Activated naive CD4-positive, alpha-beta T cell (primary cell): Measurements from ENCODE around the gene ADARB2.

Experiments used
- DNase-seq, 4 experiments: peaks; one replicate each; lab custom pipeline; 2025; lab: John Stamatoyannopoulos, UW

Gene ADARB2

DNA sequence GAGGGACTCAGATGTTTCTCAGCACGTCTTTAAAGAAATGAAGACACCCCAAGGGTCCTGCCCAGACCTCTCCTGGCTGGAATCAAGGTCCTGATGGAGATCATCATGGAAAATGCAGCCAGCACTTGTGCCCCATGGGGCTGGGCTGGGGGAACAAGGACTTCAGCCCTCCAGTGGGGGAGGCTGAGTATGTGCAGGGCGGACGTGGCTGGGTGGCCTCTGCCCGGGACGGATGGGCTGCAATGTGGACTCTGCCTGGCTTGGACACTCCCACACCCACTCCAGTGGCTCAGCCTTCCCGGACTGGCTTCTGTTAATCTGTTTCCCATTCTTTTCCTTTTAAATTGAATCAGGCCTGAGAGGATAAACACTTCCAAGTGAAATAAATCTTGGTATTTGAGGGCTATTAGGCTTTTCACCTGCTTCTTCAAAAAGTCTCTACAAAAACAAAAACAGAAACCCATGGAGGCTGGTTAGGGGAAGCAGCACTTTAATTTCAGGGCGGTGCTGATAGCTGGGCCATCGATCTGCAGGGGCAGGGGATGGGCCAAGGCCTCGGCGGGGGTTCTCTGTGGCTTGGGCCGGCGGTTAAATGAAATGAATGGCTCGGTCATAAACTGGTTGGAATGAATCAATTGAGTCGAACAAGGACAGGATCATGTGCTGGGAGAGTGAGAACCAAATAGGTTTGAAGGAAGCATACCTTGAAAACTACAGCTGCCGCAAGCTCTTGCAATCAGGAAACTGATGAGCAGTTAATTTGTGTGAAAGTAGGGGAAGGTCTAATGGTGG lies 51.4 kb downstream of the ADARB2 start:
- DNase-seq, result no peak

DNA sequence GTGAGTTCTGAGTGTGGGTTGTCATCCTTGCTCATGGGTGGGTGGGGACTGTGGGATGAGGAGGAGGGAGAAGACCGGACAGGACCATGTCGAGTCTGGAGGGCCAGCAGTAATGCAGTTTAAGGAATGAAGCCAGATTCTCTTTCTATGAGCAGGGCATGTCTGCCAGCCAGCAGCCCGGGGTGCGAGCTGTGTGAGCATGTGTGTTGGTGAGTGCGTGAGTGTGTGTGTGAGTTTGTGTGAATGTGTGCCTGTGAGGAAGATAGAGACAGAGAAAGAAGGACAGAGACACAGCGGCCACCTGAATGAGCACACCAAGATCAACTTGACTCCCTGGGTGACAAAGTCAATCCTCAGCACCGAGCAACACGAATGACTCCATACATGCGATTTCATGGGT lies 52.3 kb downstream of the ADARB2 start:
- DNase-seq, result no peak

DNA sequence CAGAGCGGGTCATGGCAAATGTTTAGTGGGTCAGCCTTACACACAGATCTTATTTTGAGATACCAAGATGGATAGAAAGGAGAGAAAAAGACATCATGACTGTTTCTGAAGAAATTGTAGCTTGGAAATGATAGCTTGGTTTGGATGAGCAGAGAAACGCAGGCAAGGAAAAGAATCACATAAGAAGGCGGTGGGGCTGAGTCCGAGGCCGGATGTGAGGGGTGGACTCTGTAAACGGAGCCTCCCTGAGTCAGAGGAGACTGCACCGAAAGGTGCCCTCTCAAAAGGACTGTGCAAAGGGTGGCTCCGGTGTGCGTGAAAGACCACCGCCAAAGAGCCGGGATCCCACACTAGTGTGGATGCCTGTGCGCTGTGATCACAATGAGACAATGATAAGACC lies 53.7 kb downstream of the ADARB2 start:
- no peak for DNase-seq

DNA sequence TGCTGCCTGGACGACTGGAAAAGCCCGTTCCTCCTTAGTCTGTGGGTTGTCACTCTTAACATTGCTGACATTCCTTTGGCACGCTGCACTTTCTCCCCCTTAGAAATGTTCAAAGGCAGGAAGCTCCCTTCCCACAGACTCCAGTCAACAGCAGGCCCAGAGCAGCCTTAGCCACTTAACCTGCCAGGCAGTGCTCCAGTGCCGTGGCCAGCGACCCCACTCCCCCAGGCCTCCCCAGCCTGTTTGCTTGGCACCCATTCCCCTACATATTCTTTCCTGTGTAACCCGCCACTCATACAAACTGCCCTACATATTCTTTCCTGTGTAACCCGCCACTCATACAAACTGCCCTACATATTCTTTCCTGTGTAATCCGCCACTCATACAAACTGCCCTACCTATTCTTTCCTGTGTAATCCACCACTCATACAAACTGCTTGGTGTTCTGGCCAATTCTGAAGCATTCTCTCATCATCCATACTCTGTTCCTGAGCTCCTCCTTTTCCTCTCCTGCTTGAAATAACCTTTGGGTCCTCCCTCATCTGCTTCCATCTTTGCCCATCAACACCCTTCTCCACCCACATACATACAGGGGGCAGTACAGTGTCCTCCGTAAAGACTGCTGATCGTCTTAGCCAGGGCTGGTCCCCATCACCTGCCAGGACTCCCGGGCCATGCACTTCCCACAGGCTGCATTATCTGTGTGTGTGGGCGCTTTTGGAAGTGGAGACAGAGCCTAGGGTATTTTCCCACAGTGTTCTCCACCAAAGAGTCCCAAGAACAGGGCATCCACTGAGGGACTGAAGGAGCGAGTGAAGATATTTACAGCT lies 57.3 kb downstream of the ADARB2 start:
- no peak for DNase-seq

DNA sequence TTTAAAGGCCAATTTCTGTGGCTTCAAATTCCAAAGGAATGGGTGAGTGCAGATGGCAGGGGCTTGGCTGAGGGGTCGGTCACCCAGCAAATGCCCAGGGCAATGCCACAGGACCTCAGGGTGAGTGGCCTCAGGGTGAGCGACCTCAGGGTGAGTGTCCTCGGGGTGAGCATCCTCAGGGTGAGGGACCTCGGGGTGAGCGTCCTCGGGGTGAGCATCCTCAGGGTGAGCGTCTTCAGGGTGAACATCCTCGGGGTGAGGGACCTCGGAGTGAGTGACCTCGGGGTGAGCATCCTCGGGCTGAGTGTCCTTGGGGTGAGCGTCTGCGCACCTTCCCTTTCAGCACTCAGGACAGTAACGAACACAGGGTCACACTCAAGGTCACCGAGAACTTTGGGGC lies 59.2 kb downstream of the ADARB2 start:
- DNase-seq, result no peak

DNA sequence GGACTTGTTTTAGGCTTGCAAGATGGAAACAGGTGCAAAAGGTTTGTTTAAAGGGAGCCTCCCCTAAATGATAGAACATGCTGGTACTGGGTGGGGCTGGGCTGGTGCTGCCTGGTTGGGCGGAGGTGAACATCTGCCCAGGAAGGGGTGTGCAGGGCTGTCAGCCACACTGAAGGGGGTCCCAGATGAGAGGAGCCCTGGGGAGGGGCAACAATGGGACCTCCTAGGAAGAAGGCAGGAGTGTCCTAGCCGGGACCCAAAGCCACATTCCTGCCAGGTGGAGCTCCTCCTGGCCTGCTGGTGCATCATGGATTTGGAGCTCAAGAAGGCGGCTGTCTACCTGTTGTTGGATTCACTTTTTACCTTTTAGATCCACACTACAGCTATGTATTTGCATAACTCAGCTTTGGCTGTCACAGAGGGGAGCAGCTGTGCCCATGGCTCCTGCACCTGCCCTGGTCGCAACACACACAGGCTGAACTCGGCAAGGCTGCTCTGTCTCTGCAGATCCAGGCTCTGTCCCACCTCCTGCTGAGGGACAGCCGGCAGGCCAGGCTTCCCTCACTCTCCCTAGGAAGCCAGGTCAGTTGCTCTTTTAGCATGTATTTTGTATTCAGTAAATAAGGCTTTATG lies 59.9 kb downstream of the ADARB2 start:
- no peak for DNase-seq

DNA sequence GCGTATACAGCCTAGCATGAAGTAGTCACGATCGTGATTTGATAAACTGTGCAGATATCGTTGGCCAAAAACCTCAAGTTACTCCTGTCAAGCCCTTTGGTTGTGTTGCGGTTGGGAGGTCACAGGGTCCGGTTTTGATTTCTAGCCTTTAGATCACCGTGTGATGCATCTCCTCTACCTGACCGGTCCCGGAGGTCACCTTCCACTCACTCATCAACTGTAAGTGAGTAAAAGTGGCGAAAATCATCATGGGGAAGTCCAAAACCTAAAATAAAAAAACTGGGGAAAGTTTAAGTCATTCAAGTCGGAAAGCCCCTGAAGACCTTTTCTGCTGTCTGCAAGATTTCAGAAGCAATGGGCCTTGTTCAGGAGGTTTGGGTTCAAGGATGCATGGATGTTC lies 62.8 kb downstream of the ADARB2 start:
- no peak for DNase-seq

DNA sequence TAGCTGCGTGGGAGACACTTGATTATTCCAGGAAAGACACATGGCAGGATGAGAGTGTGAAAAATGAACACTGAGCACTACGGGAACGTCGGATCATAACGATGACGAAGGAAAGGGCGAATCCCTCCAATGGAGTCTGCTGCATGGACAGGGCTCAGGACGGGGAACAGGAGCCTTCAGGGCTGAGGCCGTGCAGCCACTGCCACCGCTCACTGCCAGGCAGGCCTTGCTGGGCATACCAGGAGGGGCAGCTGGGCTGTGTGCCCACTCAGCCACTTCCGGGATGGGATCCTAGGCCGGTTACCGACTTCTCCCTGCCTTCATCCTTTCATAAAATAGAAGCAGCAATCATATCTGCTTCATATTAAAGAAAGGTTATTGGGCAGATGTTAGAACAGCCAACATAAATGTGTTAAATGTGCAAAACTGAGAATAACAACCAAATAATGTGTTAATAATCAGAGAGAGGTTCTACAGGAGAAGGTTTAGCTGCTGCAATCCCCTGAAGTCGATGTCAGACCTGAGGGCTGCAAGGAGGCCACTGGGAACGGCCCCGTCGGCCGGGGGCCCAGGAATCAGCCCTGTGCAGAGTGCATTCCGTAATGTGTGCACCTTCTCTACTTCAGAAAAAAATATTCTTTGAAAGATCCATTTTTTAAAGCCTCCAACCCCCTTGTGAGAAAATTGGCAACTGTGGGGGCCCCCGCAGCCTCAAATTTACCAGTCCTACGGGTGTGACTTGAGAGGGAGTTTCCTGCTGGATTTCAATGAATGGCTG lies 63.6 kb downstream of the ADARB2 start:
- no peak for DNase-seq

DNA sequence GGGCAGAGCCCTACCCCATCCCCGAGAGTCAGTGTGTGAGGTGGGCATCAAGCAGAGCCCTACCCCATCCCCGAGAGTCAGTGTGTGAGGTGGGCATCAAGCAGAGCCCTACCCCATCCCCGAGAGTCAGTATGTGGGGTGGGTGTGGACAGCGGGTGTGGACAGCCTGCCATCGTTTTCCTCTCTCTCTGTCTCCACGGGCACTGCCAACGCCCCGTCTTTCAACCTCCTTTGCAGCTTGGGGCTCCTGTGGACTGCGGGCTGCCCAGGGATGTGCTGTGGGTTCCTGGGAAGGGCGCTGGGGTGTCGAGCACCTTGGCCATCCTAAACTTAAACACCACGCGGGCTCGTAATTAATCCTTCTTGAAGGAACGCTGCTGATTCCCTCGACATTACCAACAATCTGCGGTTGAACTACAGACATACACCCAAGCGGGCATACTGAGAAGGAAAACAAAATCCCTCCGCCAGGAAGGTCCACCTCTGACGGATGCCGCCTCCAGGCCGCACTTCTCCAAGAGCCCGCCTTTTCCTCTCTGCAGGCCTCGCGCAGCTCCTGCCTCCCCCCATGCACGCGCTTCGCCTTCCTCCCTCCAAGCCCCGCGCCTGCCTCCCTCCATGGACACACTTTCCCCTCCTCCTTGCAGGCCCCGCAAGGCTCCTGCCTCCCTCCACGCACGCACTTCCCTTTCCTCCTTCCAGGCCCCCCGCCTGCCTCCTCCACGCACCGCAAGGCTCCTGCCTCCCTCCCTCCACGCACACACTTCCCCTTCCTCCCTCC lies 65.1 kb downstream of the ADARB2 start:
- no peak for DNase-seq

DNA sequence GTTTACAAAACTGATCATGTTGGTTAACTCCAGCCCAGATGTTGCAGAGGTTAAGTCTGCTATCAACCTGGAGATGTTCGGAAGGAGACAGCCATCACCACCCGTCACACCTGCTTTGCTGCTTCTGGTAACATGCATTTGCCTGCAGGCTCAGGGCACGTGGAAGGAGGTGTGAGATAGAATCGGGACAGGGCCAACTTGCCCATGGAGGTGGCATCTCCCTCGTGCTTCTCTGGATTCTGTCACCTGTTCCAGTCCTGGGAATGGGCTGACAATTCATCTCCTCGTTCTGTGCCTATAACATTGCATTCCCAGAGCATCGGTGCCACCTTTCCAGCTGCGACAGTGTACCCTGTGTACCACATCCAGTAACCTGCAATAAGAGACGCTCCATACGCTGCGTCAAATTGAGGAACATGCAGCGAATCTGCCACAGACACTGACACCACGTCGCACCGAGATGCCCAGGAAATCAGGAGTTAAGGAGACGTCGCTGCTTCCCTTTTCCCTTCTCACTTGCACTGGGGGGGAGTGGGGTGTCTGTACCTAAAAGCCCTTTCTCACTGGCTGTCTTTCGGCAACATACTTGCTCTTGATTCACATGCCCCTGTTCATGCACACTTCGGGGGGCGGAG lies 65.8 kb downstream of the ADARB2 start:
- DNase-seq, result no peak

DNA sequence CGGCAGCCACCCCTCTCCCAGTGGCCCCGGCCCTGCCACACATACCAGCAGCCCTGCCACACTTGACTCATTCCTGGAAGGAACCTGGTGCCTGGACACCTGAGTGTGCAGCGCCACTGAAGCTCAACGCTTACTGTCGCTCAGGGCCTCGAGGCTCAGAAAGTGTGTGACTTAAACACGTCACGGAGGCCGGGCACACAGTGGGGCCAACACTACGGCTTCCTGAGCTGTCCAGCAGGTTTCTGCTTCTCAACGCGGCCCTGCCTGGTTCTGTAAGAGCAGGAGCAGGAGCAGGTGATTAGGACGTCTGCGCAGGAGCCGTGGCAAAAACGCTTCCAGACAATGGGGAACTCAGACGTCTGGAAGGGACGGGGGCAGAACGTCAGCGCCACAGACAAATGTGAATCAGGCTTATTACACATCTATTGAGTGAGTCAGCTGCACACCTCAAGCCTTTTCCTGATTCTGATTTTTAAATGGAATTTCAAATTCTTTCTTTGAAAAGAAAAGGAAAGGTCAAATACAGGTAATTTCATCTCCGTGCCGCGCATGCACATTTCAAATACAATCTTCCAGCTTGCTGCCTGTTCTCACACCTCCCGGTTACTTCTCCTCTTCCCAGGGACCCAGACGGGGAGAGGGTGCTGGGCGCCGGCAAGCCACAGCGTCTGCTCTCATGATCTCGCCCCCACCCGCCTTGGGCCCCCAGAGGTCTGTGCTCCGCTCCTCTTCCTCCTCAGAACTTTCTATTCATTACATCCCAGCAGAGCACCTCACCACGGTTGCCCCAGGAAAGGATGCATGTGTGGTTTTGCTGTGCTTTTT lies 66.6 kb downstream of the ADARB2 start:
- DNase-seq, result no peak

DNA sequence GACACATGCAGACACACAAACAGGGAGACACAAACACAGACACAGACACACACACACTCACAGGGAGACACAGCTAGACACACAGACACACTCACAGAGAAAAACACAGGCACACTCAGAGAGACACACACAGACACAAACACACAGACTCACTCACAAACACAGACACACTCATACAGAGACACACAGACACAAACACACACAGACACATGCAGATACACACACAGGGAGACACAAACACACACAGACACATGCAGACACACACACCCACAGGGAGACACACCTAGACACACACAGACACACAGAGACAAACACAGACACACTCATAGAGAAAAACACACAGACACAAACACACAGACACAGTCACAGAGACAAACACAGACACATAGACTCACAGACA lies 67.9 kb downstream of the ADARB2 start:
- DNase-seq, result no peak

DNA sequence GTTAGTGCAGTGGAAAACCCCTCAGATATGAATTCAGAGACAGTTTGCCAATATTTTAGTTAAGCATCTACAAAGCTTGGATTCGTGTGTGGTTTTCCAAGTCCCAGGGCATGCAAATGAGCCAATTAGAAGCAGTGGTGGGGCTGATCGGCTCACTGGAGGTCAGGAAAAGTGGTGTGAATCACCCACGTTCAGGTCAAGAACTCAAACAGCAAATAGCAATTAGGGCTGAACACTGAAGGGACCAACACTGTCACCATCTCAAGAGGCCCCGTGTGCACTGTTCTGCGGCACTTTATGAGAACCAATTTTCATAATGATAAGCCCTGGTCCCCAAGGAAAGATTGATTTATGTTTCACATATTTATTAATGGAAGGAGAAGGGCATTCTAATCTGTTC lies 68.9 kb downstream of the ADARB2 start:
- DNase-seq, result no peak

DNA sequence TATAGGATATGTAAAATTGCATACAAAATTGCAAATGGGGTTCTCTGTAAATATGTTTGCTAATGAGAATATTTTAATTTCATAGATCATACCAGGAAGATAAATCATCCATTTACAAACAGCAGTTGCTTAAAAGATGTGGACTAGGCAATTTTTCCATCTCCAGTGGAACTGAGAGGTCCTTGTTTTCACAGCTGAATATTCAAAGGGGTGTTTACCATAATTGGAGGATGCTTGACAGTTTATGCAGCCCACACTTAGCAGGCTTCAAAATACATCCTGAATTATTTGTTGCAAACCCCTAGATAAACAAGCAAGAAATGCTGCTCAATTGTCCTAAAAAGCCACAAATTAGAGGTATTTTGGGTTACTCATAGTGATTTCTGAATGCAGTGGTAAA lies 69.9 kb downstream of the ADARB2 start:
- DNase-seq, result no peak

DNA sequence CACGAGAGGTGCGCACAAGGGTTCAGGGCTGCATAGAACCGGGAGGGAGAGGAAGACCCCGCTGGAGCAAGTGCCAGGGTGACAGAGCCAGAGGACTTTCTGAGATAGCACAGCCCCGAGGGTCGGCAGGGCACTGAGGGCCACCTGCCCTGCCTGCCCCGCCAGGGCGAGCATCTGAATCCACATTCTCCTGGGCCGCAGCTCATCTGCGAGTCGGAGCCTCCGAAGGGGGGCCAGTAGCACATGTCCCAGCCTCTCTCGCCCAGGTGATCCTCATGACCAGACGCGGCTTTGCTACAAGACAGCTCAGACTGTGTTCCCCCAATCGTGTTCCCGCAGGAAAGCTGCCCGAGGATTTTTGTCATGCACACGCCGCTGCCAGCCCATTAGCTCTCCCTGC lies 71.2 kb downstream of the ADARB2 start:
- DNase-seq, result no peak

DNA sequence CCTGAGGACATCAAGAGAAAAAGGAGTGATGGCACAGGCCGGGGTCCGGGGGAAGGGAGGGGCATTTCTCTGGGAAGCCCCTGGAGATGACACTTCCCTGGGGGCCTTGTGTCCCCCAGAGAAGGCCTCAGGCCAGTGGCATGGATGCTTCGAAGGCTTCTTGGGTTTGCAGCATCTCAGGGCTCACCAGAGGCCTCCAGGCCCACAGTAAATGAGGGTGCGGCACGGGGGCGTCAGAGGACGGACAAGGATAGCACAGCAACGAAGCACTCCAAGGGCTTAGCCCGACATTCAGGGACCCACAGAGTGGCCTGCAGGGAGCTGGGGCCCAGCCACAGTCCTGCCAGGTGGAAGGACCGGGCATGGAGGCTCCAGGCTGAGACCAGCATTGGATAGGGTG lies 71.6 kb downstream of the ADARB2 start:
- DNase-seq, result no peak

DNA sequence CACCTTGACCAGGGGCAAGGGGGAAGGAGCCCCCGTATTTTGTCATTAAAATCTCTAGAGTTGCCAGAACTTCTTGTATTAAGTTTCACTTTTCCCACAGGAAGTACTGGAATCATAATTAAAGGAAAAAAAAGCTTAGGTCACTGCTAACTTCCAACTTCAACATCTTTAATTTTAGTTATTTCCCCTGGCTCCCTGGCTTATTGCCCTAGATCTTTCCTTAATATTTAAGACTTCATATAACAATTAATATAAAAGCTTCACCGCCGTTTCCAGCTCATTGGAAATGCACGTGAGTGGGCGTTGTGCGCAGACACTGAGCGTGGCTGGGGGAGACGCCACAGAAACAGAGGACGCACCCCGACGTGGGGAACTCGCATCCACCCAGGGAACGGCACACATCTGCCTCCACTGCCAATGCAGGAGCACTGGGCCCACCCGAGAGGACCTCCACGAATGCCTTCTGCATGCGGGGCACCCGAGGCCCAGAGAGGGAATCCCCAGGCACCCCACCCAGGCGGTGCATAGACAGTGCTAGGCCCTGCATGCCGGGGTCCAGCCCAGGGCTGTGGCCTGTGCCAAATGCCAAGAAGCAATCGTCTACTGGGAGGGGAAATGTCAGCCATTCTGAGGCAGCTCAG lies 72.2 kb downstream of the ADARB2 start:
- no peak for DNase-seq

DNA sequence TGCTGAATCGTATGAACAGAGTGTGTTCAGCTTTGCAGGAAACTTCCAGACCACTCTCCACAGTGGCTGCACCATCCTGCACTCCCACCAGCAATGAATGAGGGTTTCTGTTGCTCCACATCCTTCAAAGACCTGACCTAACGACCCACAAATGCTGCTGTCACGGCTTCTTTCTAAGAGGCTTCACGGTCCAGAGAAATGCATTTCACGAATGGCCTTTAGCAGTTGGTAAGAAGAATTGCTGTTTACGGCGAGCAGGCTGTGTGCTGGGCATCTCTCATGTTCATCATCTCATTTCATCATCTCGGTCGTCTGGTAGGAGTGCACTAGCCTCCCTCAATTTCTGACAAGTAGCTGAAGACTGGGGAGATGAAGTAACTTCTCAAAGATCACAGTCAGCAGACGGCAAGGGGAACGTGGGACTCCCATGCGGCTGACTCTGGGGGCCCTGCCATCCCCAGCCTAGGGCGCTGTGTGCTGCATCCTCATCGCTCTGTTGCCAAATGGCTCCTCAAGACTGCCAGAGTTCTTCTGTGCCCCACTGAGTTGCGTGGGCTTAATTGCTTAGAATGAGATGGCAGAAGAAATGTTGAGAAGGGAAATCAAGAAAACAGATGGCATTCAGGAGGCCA lies 72.9 kb downstream of the ADARB2 start:
- DNase-seq, result no peak

DNA sequence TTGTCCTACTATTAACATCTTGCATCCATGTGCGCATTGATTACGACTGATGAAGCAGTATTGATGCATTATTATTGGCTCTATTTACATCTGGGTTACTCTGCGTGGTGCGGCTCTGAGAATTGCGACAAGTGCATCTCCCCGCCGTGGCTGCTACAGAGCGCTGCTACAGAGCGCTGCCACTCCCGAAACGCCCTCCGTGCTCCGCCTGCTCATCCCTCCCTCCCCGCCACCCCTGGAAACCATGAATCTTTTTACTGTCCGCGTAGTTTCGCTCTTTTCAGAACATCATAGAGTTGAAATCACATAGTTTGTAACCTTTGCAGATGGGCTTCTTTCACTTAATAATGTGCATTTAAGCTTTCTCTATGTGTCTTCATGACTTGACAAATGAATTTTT lies 74.1 kb downstream of the ADARB2 start:
- no peak for DNase-seq
